Trophoblast cell (in vitro differentiated cells and primary cell): ENCODE measurements around the gene CCL2.
A peak's percentile ranks its signal among the peaks of the same experiment; 100 is the strongest.

Experiments
- DNase-seq, 2 donors: peaks; one replicate each; pipeline ENCODE4 v3.0.0-alpha.2; 2016
- H2AFZ ChIP-seq: 2 replicates; pipeline ENCODE4 v1.6.1; 2013; ENCODE audit warnings: low read length, moderate library complexity, mild to moderate bottlenecking; ENCODE audit not compliant: insufficient read depth, poor library complexity
- H2AK5ac ChIP-seq: 2 replicates; pipeline ENCODE4 v1.6.1; 2013; ENCODE audit warnings: mild to moderate bottlenecking, low read length
- H2BK120ac ChIP-seq: 2 replicates; pipeline ENCODE4 v1.6.1; 2013; ENCODE audit warnings: low read length, mild to moderate bottlenecking, moderate library complexity; ENCODE audit not compliant: insufficient read depth, poor library complexity
- H2BK12ac ChIP-seq: 2 replicates; pipeline ENCODE4 v1.6.1; 2013; ENCODE audit warnings: mild to moderate bottlenecking, low read length, moderate library complexity
- H2BK5ac ChIP-seq: 2 replicates; pipeline ENCODE4 v1.6.1; 2013; ENCODE audit warnings: low read length, low read depth, moderate library complexity, mild to moderate bottlenecking; ENCODE audit not compliant: poor library complexity
- H3K14ac ChIP-seq: 2 replicates; pipeline ENCODE4 v1.6.1; 2013; ENCODE audit warnings: mild to moderate bottlenecking, low read length
- H3K18ac ChIP-seq: 2 replicates; pipeline ENCODE4 v1.6.1; 2013; ENCODE audit warnings: mild to moderate bottlenecking, low read length
- H3K23ac ChIP-seq: 2 replicates; pipeline ENCODE4 v1.6.1; 2013; ENCODE audit warnings: low read length
- H3K27ac ChIP-seq: 2 replicates; pipeline ENCODE4 v1.5.1; 2013; ENCODE audit warnings: low read depth, mild to moderate bottlenecking, inconsistent platforms, low read length, moderate library complexity
- H3K27me3 ChIP-seq: 2 replicates; pipeline ENCODE4 v1.6.1; 2013; ENCODE audit warnings: inconsistent platforms, mild to moderate bottlenecking, low read length, moderate library complexity; ENCODE audit not compliant: insufficient read depth
- H3K36me3 ChIP-seq, 2 experiments: 1 replicate in 1 of 2; 2 replicates in 1 of 2; pipeline ENCODE4 v1.6.1; 2013; ENCODE audit warnings: low read length in 2 of 2, mild to moderate bottlenecking in 2 of 2, moderate library complexity in 1 of 2; ENCODE audit not compliant: insufficient read depth in 2 of 2, control insufficient read depth in 1 of 2
- H3K4ac ChIP-seq: 2 replicates; pipeline ENCODE4 v1.6.1; 2013; ENCODE audit warnings: low read depth, mild to moderate bottlenecking, low read length, moderate library complexity
- H3K4me1 ChIP-seq, 2 experiments: 1 replicate in 1 of 2; 2 replicates in 1 of 2; pipeline ENCODE4 v1.6.1; 2013; ENCODE audit warnings: low read length in 2 of 2, mild to moderate bottlenecking in 2 of 2, moderate library complexity in 1 of 2; ENCODE audit not compliant: insufficient read depth in 2 of 2, control insufficient read depth in 1 of 2
- H3K4me2 ChIP-seq: 2 replicates; pipeline ENCODE4 v1.6.1; 2013; ENCODE audit warnings: inconsistent platforms, mild to moderate bottlenecking, low read length, moderate library complexity
- H3K4me3 ChIP-seq: 2 replicates; pipeline ENCODE4 v1.5.1; 2013; ENCODE audit warnings: mild to moderate bottlenecking, low read depth, low read length, inconsistent platforms
- H3K79me1 ChIP-seq: one replicate; pipeline ENCODE4 v1.6.1; 2013; ENCODE audit warnings: low read length
- H3K79me2 ChIP-seq: 2 replicates; pipeline ENCODE4 v1.6.1; 2013; ENCODE audit warnings: low read length, mild to moderate bottlenecking; ENCODE audit not compliant: control insufficient read depth, insufficient read depth, poor library complexity
- H3K9ac ChIP-seq: 2 replicates; pipeline ENCODE4 v1.6.1; 2013; ENCODE audit warnings: mild to moderate bottlenecking, low read length
- H3K9me3 ChIP-seq: 2 replicates; pipeline ENCODE4 v1.6.1; 2013; ENCODE audit warnings: low read depth, mild to moderate bottlenecking, control low read depth, inconsistent platforms, low read length; ENCODE audit not compliant: insufficient read depth
- H4K12ac ChIP-seq: 2 replicates; pipeline ENCODE4 v1.6.1; 2013; ENCODE audit warnings: low read depth, mild to moderate bottlenecking, low read length, moderate library complexity
- H4K8ac ChIP-seq: 2 replicates; pipeline ENCODE4 v1.6.1; 2013; ENCODE audit warnings: low read depth, mild to moderate bottlenecking, low read length, moderate library complexity
- H4K91ac ChIP-seq: one replicate; pipeline ENCODE4 v1.6.1; 2013; ENCODE audit warnings: low read depth, mild to moderate bottlenecking, low read length, moderate library complexity
- WGBS: extraction: QIAGEN DNeasy Blood & Tissue Kit; methylation state at CpG from one replicate; pipeline ENCODE4 v1.1.7; 2013; ENCODE audit warnings: missing lambda C conversion rate; ENCODE audit not compliant: insufficient read length, insufficient coverage; ENCODE audit errors: extremely low coverage; 5-methylcytosine and 5-hydroxymethylcytosine counted together

CCL2 gene

GRCh38 chr17:34300652-34301370, 45.7 kb downstream of the CCL2 start:
- Histone ChIP-seq H3K4ac (no peak overlapping the region), H3K4me2 (no peak overlapping the region), H4K91ac (no peak overlapping the region), H2BK5ac (no peak overlapping the region), H2AFZ (no peak overlapping the region), H3K79me1 (peaks cover 1% of the 10 kb centered on the region), H3K27me3 (no peaks in the 10 kb centered on the region), H3K18ac (no peak overlapping the region), H2AK5ac (no peak overlapping the region), H4K8ac (no peak overlapping the region), H3K4me3 (no peak overlapping the region), H3K27ac (peak overlapping the region; percentile 30), H2BK120ac (no peak overlapping the region), H3K9me3 (no peaks in the 10 kb centered on the region), H3K36me3 (no peaks in the 10 kb centered on the region), H3K14ac (no peak overlapping the region), H4K12ac (no peak overlapping the region), H3K9ac (no peak overlapping the region), H3K23ac (no peak overlapping the region), H3K4me1 (peaks cover 4 to 6% of the 10 kb centered on the region in 2 experiments), H2BK12ac (no peak overlapping the region), H3K79me2 (no peaks in the 10 kb centered on the region)
- no CpG with 5 or more reads among the region's 3 CpGs for WGBS
- DNase-seq, result peak; percentile 49 to 71

- no peak overlapping the region for H4K91ac ChIP-seq
- no peaks in the 10 kb centered on the region for H3K9me3 ChIP-seq
- no peak overlapping the region for H2AFZ ChIP-seq
- no peak overlapping the region for H3K4me3 ChIP-seq
- peak overlapping the region; percentile 53 for H3K23ac ChIP-seq
- WGBS, result no CpG with 5 or more reads among the region's 2 CpGs
- no peak overlapping the region for H3K4ac ChIP-seq
- peaks cover 1% of the 10 kb centered on the region for H3K79me1 ChIP-seq
- H3K18ac ChIP-seq, result no peak overlapping the region
- no peak for DNase-seq
- H3K27me3 ChIP-seq, result no peaks in the 10 kb centered on the region
- H2BK120ac ChIP-seq, result no peak overlapping the region
- H3K4me1 ChIP-seq, result peaks cover 4 to 6% of the 10 kb centered on the region in 2 experiments
- H3K14ac ChIP-seq, result no peak overlapping the region
- no peak overlapping the region for H2BK5ac ChIP-seq
- no peaks in the 10 kb centered on the region for H3K36me3 ChIP-seq
- no peaks in the 10 kb centered on the region for H3K79me2 ChIP-seq
- no peak overlapping the region for H4K12ac ChIP-seq
- no peak overlapping the region for H2AK5ac ChIP-seq
- H2BK12ac ChIP-seq, result no peak overlapping the region
- no peak overlapping the region for H4K8ac ChIP-seq
- H3K4me2 ChIP-seq, result no peak overlapping the region
- no peak overlapping the region for H3K27ac ChIP-seq
- no peak overlapping the region for H3K9ac ChIP-seq
These were observed 46.9 kb downstream of the CCL2 start for GRCh38 chr17:34301986-34302385.

GRCh38 chr17:34302636-34303035, 47.6 kb downstream of the CCL2 start:
- no peak overlapping the region for H2AFZ ChIP-seq
- H4K8ac ChIP-seq, result no peak overlapping the region
- no peak overlapping the region for H4K12ac ChIP-seq
- no peak overlapping the region for H3K23ac ChIP-seq
- no peak overlapping the region for H4K91ac ChIP-seq
- H3K4me3 ChIP-seq, result no peak overlapping the region
- H3K27me3 ChIP-seq, result no peaks in the 10 kb centered on the region
- H3K9me3 ChIP-seq, result no peaks in the 10 kb centered on the region
- no peak overlapping the region for H2BK120ac ChIP-seq
- no peaks in the 10 kb centered on the region for H3K79me2 ChIP-seq
- DNase-seq, result no peak
- WGBS, result no CpG with 5 or more reads among the region's 1 CpG
- H3K14ac ChIP-seq, result no peak overlapping the region
- H3K9ac ChIP-seq, result no peak overlapping the region
- no peak overlapping the region for H2BK5ac ChIP-seq
- no peak overlapping the region for H3K4me2 ChIP-seq
- peaks cover 4 to 6% of the 10 kb centered on the region in 2 experiments for H3K4me1 ChIP-seq
- no peak overlapping the region for H3K4ac ChIP-seq
- peaks cover 1% of the 10 kb centered on the region for H3K79me1 ChIP-seq
- no peak overlapping the region for H3K27ac ChIP-seq
- no peak overlapping the region for H2BK12ac ChIP-seq
- H3K18ac ChIP-seq, result no peak overlapping the region
- H3K36me3 ChIP-seq, result no peaks in the 10 kb centered on the region
- H2AK5ac ChIP-seq, result no peak overlapping the region

- H4K91ac ChIP-seq, result no peak overlapping the region
- H2BK120ac ChIP-seq, result no peak overlapping the region
- WGBS, result no CpG with 5 or more reads among the region's 2 CpGs
These were observed 48.5 kb downstream of the CCL2 start for GRCh38 chr17:34303606-34304005.

More at GRCh38 chr17:34303606-34304005, 48.5 kb downstream of the CCL2 start:
- Histone ChIP-seq H3K36me3 (no peaks in the 10 kb centered on the region), H3K79me1 (peaks cover 1% of the 10 kb centered on the region), H3K9ac (no peak overlapping the region), H2BK5ac (no peak overlapping the region), H3K4me1 (peaks cover 4 to 6% of the 10 kb centered on the region in 2 experiments), H3K27ac (no peak overlapping the region), H3K4me2 (no peak overlapping the region), H3K79me2 (no peaks in the 10 kb centered on the region), H3K14ac (no peak overlapping the region), H4K8ac (no peak overlapping the region), H3K23ac (no peak overlapping the region), H2BK12ac (no peak overlapping the region), H3K27me3 (no peaks in the 10 kb centered on the region), H3K4me3 (no peak overlapping the region), H4K12ac (no peak overlapping the region), H2AFZ (no peak overlapping the region), H3K9me3 (no peaks in the 10 kb centered on the region), H2AK5ac (no peak overlapping the region), H3K18ac (no peak overlapping the region), H3K4ac (no peak overlapping the region)
- DNase-seq, result no peak
